PFSK-1 (cell line): ENCODE data around the gene IRAK1.

Experiments
- FOXP2 ChIP-seq: optimal IDR thresholded peaks from 2 replicates; pipeline ENCODE3; 2011; ENCODE audit warnings: borderline replicate concordance, control low read depth, inconsistent platforms; ENCODE audit not compliant: insufficient read depth; ENCODE audit errors: extremely low read length, extremely low read depth
- SIN3A ChIP-seq: IDR thresholded peaks from 2 replicates; pipeline ENCODE4 v1.6.1; 2012; ENCODE audit warnings: mild to moderate bottlenecking, low read length, moderate library complexity, borderline replicate concordance; ENCODE audit not compliant: insufficient read depth

DNA sequence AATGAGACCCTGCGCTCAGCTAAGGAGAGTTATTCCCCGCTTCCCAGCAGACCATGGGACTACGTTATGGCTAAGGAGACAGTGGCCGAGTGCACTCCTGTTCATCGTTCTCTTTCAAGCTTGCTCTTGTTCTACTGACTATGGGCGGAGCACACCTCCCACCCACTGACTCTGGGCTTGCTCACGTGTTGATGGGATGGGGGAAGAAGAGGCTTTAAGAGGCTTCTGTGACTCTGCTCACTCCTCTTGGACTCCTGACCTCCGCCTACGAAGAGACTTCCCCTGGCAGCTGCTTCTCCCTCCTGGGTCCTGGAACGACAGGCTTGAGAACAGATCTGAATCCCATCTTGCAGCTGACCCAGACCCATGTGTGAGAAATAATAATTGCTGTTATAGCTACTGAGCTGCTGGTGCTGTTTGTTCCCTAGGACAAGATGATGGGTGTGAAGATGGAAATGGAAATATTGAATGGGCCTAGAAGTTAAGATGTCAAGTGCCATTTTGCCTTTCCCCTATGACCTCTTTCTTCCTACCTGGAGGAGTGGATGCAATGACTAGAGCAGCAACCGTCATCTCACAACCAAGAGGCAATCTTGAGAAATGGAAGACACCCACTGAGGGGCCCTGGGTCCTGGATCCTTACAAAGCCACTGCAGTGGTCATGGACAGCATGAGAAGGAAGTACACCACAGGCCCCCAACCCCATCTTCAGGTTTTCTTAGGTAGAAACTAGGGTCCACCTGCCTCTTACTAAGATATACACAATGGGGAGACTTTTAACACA lies 38.7 kb upstream of the IRAK1 start:
- TF ChIP-seq SIN3A (no peak), FOXP2 (no peak)
